ENCODE measurements around the gene PTAR1. TPM values are rescaled to one million over a fixed set of nuclear protein-coding genes. Genes with fewer than 3 reads are reported as not detected.

The PTAR1 gene
- total RNA-seq, 1 experiment from 2014 or later = 61.5 TPM

GRCh38 chr9:69743930-69744329 lies 15.9 kb downstream of the PTAR1 start:
- BruUV-seq (replicated peaks) = no TSS peak
- no peak for TF ChIP-seq CTCF (conservative IDR thresholded peaks at IDR 0.05; ENCODE audit: low read depth, low read length)
- no peak for TF ChIP-seq EZH2 (IDR thresholded peaks at IDR 0.05; ENCODE audit: borderline replicate concordance, low read depth, low read length, poor library complexity, severe bottlenecking)
- Histone ChIP-seq H3K27ac (ENCODE audit: low read depth, low read length, poor library complexity, severe bottlenecking) (no peak overlapping the region), H3K4me1 (ENCODE audit: insufficient read depth, low read length, poor library complexity, severe bottlenecking) (peaks cover 13% of the 10 kb centered on the region), H3K4me3 (ENCODE audit: low read depth, low read length, poor library complexity, severe bottlenecking) (no peak overlapping the region), H3K27me3 (replicated peaks; ENCODE audit: insufficient read depth, low read depth, low read length, poor library complexity) (no peaks in the 10 kb centered on the region), H3K36me3 (ENCODE audit: insufficient read depth, low read length, poor library complexity, severe bottlenecking) (no peaks in the 10 kb centered on the region), H3K9me3 (ENCODE audit: low read depth, low read length, poor library complexity, severe bottlenecking) (no peaks in the 10 kb centered on the region)
- ChIA-PET POLR2A (ENCODE audit: low non-redundant PET) (no interaction called here), CTCF (no interaction called here)
- DNase-seq (ENCODE audit: low spot score) = no peak
- intact Hi-C loops (cut with micrococcal nuclease; ENCODE audit: unreplicated experiment) = no loop called here

GRCh38 chr9:69740872-69741505 lies 18.8 kb downstream of the PTAR1 start:
- H3K9me3 ChIP-seq (ENCODE audit: low read depth, low read length, poor library complexity, severe bottlenecking) = no peaks in the 10 kb centered on the region
- TF ChIP-seq EZH2 (IDR thresholded peaks at IDR 0.05; ENCODE audit: borderline replicate concordance, low read depth, low read length, poor library complexity, severe bottlenecking) (no peak), CTCF (conservative IDR thresholded peaks at IDR 0.05; ENCODE audit: low read depth, low read length) (no peak)
- H3K4me3 ChIP-seq (ENCODE audit: low read depth, low read length, poor library complexity, severe bottlenecking) = no peak overlapping the region
- BruUV-seq (replicated peaks) = no TSS peak
- intact Hi-C loops (cut with micrococcal nuclease; ENCODE audit: unreplicated experiment) = no loop called here
- no peak overlapping the region for H3K27ac ChIP-seq (ENCODE audit: low read depth, low read length, poor library complexity, severe bottlenecking)
- ChIA-PET CTCF (no interaction called here), POLR2A (ENCODE audit: low non-redundant PET) (no interaction called here)
- no peaks in the 10 kb centered on the region for H3K36me3 ChIP-seq (ENCODE audit: insufficient read depth, low read length, poor library complexity, severe bottlenecking)
- H3K27me3 ChIP-seq (replicated peaks; ENCODE audit: insufficient read depth, low read depth, low read length, poor library complexity) = no peaks in the 10 kb centered on the region
- no peak for DNase-seq (ENCODE audit: low spot score)
- no peaks in the 10 kb centered on the region for H3K4me1 ChIP-seq (ENCODE audit: insufficient read depth, low read length, poor library complexity, severe bottlenecking)

- POLR2A ChIA-PET (ENCODE audit: low non-redundant PET) = no interaction called here
- TF ChIP-seq CTCF (conservative IDR thresholded peaks at IDR 0.05; ENCODE audit: low read depth, low read length) (no peak), EZH2 (IDR thresholded peaks at IDR 0.05; ENCODE audit: borderline replicate concordance, low read depth, low read length, poor library complexity, severe bottlenecking) (no peak)
- intact Hi-C loops (cut with micrococcal nuclease; ENCODE audit: unreplicated experiment) = no loop called here
Measured at GRCh38 chr9:69731348-69731747, 28.5 kb downstream of the PTAR1 start.

More at GRCh38 chr9:69731348-69731747, 28.5 kb downstream of the PTAR1 start:
- Histone ChIP-seq H3K9me3 (ENCODE audit: low read depth, low read length, poor library complexity, severe bottlenecking) (no peaks in the 10 kb centered on the region), H3K4me3 (ENCODE audit: low read depth, low read length, poor library complexity, severe bottlenecking) (no peak overlapping the region), H3K4me1 (ENCODE audit: insufficient read depth, low read length, poor library complexity, severe bottlenecking) (no peaks in the 10 kb centered on the region), H3K27ac (ENCODE audit: low read depth, low read length, poor library complexity, severe bottlenecking) (peak overlapping the region; percentile 37), H3K36me3 (ENCODE audit: insufficient read depth, low read length, poor library complexity, severe bottlenecking) (peaks cover 44% of the 10 kb centered on the region), H3K27me3 (replicated peaks; ENCODE audit: insufficient read depth, low read depth, low read length, poor library complexity) (no peaks in the 10 kb centered on the region)
- DNase-seq (ENCODE audit: low spot score) = no peak
- no TSS peak for BruUV-seq (replicated peaks)
- CTCF ChIA-PET = no interaction called here
